Measurements from ENCODE around the gene POLDIP3. TPM values are rescaled to one million over a fixed set of nuclear protein-coding genes. Genes with fewer than 3 reads are reported as not detected.

POLDIP3 gene
- total and polyA plus RNA-seq, 2 of the 4 experiments (the other 2 are of a cell fraction): 33.9 to 43.6 TPM

GRCh38 chr22:42560781-42561180 lies 53.9 kb downstream of the POLDIP3 start:
- Histone ChIP-seq H4K91ac (ENCODE audit: insufficient read depth, low read depth, low read length) (no peak overlapping the region), H3K27me3 (ENCODE audit: control insufficient read depth, insufficient read depth, low read length) (no peaks in the 10 kb centered on the region), H3K79me1 (ENCODE audit: low read depth in 1 of 2, low read length in 2 of 2) (no peaks in the 10 kb centered on the region), H3K27ac (ENCODE audit: insufficient read depth, low read length) (no peak overlapping the region), H4K8ac (ENCODE audit: low read depth in 2 of 2, low read length in 2 of 2) (no peak overlapping the region), H3K9me3 (ENCODE audit: control insufficient read depth, insufficient read depth, low read length) (no peaks in the 10 kb centered on the region), H3K9me1 (ENCODE audit: insufficient read depth, low read length) (no peaks in the 10 kb centered on the region), H3K4me1 (ENCODE audit: control insufficient read depth, insufficient read depth, low read length) (peaks cover 2% of the 10 kb centered on the region; the same call in 1 of the 2 replicates), H3K4me3 (ENCODE audit: insufficient read depth, low read depth, low read length) (no peak overlapping the region), H3K18ac (ENCODE audit: low read depth, low read length) (no peak overlapping the region), H3K36me3 (ENCODE audit: control insufficient read depth, insufficient read depth, low read length) (peaks cover under 1% of the 10 kb centered on the region; the same call in 1 of the 2 replicates), H3K14ac (replicated peaks; ENCODE audit: low read depth, low read length) (no peak overlapping the region), H2BK5ac (ENCODE audit: low read depth, low read length, poor library complexity, severe bottlenecking) (no peak overlapping the region), H2AFZ (replicated peaks; ENCODE audit: low read length, poor library complexity) (no peak overlapping the region), H4K5ac (ENCODE audit: low read depth, low read length) (no peak overlapping the region), H4K20me1 (ENCODE audit: insufficient read depth, low read length) (peaks cover 4% of the 10 kb centered on the region), H3K23ac (ENCODE audit: low read depth, low read length) (no peak overlapping the region), H3K4me2 (ENCODE audit: low read depth, low read length) (no peak overlapping the region), H2BK20ac (ENCODE audit: low read depth, low read length) (no peak overlapping the region), H3K9ac (ENCODE audit: low read depth, low read length) (no peak overlapping the region), H3K4ac (ENCODE audit: low read depth, low read length) (no peak overlapping the region), H3K56ac (ENCODE audit: extremely low read depth, insufficient read depth, low read length) (no peak overlapping the region), H2BK120ac (ENCODE audit: low read depth, low read length) (no peak overlapping the region), H2AK5ac (ENCODE audit: low read depth, low read length) (no peak overlapping the region), H2AK9ac (replicated peaks; ENCODE audit: low read depth, low read length, poor library complexity) (no peak overlapping the region), H2BK15ac (ENCODE audit: low read depth, low read length) (no peak overlapping the region)
- intact Hi-C loops (cut with micrococcal nuclease): no loop called here
- ChIA-PET CTCF (interaction anchor here (0.7 kb wide), 1 partner anchor 9 kb away, joined by 3 read pairs; no protein-coding TSS in a partner anchor), POLR2A (ENCODE audit: unreplicated experiment) (no interaction called here)
- in situ Hi-C loops (cut with MboI; ENCODE audit: low sequenced_read_pairs): no loop called here
- dilution Hi-C loops (cut with HindIII; ENCODE audit: low sequenced_read_pairs, unreplicated experiment): no loop called here
- ATAC-seq (ENCODE audit: low read depth) (no peak), DNase-seq (no peak)
- 90% methylated on average over 3 of the region's 7 CpGs; no CpG with 5 or more reads in 1 of the 2 experiments for WGBS, 2 experiments (ENCODE audit: extremely low coverage in 2 of 2, insufficient read length in 1 of 2)
- BruUV-seq (replicated peaks): no TSS peak
- TF ChIP-seq RAD21 (IDR thresholded peaks at IDR 0.05; ENCODE audit: low read length): peak; percentile 33; the same call in 1 of the 2 replicates
- TF ChIP-seq, protein P1, sequence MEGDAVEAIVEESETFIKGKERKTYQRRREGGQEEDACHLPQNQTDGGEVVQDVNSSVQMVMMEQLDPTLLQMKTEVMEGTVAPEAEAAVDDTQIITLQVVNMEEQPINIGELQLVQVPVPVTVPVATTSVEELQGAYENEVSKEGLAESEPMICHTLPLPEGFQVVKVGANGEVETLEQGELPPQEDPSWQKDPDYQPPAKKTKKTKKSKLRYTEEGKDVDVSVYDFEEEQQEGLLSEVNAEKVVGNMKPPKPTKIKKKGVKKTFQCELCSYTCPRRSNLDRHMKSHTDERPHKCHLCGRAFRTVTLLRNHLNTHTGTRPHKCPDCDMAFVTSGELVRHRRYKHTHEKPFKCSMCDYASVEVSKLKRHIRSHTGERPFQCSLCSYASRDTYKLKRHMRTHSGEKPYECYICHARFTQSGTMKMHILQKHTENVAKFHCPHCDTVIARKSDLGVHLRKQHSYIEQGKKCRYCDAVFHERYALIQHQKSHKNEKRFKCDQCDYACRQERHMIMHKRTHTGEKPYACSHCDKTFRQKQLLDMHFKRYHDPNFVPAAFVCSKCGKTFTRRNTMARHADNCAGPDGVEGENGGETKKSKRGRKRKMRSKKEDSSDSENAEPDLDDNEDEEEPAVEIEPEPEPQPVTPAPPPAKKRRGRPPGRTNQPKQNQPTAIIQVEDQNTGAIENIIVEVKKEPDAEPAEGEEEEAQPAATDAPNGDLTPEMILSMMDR (conservative IDR thresholded peaks at IDR 0.05; ENCODE audit: low read depth, low read length): peak; percentile 44
- TF ChIP-seq CHD1 (IDR thresholded peaks at IDR 0.05; ENCODE audit: low read depth, low read length): no peak
- TF ChIP-seq MXI1 (IDR thresholded peaks at IDR 0.05; ENCODE audit: borderline replicate concordance, low read depth, low read length): no peak
- TF ChIP-seq ELK1 (IDR thresholded peaks at IDR 0.05; ENCODE audit: borderline replicate concordance, low read depth, low read length): no peak
- TF ChIP-seq SMC3 (IDR thresholded peaks at IDR 0.05; ENCODE audit: low read depth, low read length): peak; percentile 39; the same call in 1 of the 2 replicates
- no peak for TF ChIP-seq FOS (IDR thresholded peaks at IDR 0.05; ENCODE audit: low read depth, low read length)
- no peak for TF ChIP-seq MAZ (IDR thresholded peaks at IDR 0.05; ENCODE audit: borderline replicate concordance, low read depth, low read length)
